Measurements from ENCODE around the gene SMURF1. TPM values are rescaled to one million over a fixed set of nuclear protein-coding genes. Genes with fewer than 3 reads are reported as not detected.

Gene SMURF1
- total RNA-seq, 4 donors from 2014 or later, result 25.3 to 47.5 (median 36.5) TPM

GRCh38 chr7:99112097-99112496 is 31.8 kb downstream of the SMURF1 start:
- DNase-seq, result no peak
- in situ Hi-C loops (cut with MboI; ENCODE audit: low pct_ligation_motif_present in 1 of 4, low pct_unique_long_range_greater_than_20kb in 1 of 4, low sequenced_read_pairs in 3 of 4) (no loop called here), intact Hi-C loops (cut with DNase I; ENCODE audit: low total_unique reads) (no loop called here)
- Histone ChIP-seq H3K27me3 (no peaks in the 10 kb centered on the region), H3K9me3 (no peaks in the 10 kb centered on the region), H3K4me1 (peaks cover 9 to 49% (median 20%) of the 10 kb centered on the region in 4 donors), H3K27ac (peak overlapping the region; percentile 49 to 68 (median 61)), H3K4me3 (no peak overlapping the region), H3K36me3 (no peaks in the 10 kb centered on the region)
- TF ChIP-seq POLR2A (IDR thresholded peaks at IDR 0.05), result no peak
- no peak for TF ChIP-seq CTCF (IDR thresholded peaks at IDR 0.05)
- TF ChIP-seq POLR2AphosphoS5 (IDR thresholded peaks at IDR 0.05), result no peak
- no peak for TF ChIP-seq EP300 (IDR thresholded peaks at IDR 0.05; ENCODE audit: low read depth)
- 0 to 26% methylated on average over 1 to 2 of the region's 2 CpGs for WGBS, 2 donors (ENCODE audit: low coverage in 1 of 2)

DNA sequence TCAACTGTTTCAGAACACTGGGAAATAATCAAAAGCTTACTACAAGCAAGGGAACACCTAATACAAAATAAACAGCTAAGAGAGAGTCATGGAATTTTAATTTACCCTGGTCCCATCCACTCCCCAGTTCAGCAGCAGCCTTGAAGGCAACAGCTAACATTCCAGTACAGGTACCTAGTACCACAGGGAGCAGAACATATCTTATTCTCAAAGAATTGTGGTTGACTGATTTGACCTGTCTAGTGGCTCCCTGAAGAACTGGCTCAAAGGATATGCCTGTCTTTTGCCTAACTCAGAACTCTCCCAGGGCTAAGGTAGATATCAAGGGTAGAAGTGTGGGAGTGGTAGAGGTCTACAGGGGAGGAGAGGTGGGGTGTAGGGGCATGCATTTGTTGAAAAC is 32.3 kb downstream of the SMURF1 start:
- intact Hi-C loops (cut with DNase I; ENCODE audit: low total_unique reads), result no loop called here
- Histone ChIP-seq H3K4me3 (no peak overlapping the region), H3K4me1 (peaks cover 9 to 53% (median 20%) of the 10 kb centered on the region in 4 donors), H3K27ac (peak overlapping the region; percentile 49 to 68 (median 61)), H3K9me3 (no peaks in the 10 kb centered on the region), H3K36me3 (no peaks in the 10 kb centered on the region), H3K27me3 (no peaks in the 10 kb centered on the region)
- TF ChIP-seq POLR2A (IDR thresholded peaks at IDR 0.05) (no peak), EP300 (IDR thresholded peaks at IDR 0.05; ENCODE audit: low read depth) (no peak), CTCF (IDR thresholded peaks at IDR 0.05) (no peak), POLR2AphosphoS5 (IDR thresholded peaks at IDR 0.05) (no peak)
- DNase-seq, result no peak
- in situ Hi-C loops (cut with MboI; ENCODE audit: low pct_ligation_motif_present in 1 of 4, low pct_unique_long_range_greater_than_20kb in 1 of 4, low sequenced_read_pairs in 3 of 4), result no loop called here

DNA sequence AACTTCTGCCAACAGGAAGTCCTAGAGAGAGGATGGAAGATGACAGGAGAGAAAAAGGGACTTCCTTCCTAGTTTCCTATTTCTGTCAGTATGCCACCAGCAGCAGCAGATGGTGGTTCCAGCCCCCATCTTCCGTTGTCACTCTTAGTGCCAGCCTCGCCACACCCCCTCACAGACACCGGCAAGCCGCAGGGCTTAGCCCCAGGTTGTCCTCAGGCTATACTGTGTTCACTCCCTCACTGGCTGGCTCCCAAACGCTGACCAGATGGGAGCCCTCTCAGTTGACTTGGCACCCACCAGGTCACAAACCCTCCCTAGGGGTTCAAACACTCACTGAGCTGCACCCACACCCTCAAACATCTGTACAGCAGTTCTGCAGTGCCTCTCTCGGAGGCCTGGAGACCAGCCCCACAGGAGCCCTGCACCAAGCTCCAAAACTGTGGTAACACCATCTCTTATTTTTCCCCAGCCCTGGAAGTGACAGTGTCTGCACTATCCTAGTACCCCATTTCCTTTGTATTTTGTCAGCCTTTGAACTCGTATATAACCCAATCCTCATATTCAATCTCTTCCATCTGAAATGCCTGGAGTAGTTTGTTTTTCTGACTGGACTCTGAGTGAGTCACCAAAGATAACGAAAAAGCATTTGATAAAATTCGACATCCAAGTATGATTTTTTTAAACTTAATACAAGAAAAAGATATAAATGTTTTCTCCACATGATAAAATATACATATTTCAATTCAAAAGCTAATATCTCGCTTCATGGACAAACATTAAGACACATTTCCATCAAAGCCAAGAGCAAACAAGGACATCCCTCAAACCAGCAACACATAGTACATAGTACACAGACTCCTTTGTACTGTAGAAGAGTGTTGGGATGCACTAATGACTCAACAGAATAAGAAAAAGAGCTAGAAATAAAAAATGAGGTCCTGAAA is 34.5 kb downstream of the SMURF1 start:
- H3K36me3 ChIP-seq, result no peaks in the 10 kb centered on the region
- H3K4me3 ChIP-seq, result no peak overlapping the region
- 63 to 75% methylated on average over 4 to 10 of the region's 10 CpGs for WGBS, 2 donors (ENCODE audit: low coverage in 1 of 2)
- in situ Hi-C loops (cut with MboI; ENCODE audit: low pct_ligation_motif_present in 1 of 4, low pct_unique_long_range_greater_than_20kb in 1 of 4, low sequenced_read_pairs in 3 of 4) (no loop called here), intact Hi-C loops (cut with DNase I; ENCODE audit: low total_unique reads) (no loop called here)
- no peak for DNase-seq
- H3K27ac ChIP-seq, result peak overlapping the region; percentile 26 to 64 (median 40)
- H3K27me3 ChIP-seq, result no peaks in the 10 kb centered on the region
- no peak for TF ChIP-seq EP300 (IDR thresholded peaks at IDR 0.05; ENCODE audit: low read depth)
- no peak for TF ChIP-seq CTCF (IDR thresholded peaks at IDR 0.05)
- no peak for TF ChIP-seq POLR2AphosphoS5 (IDR thresholded peaks at IDR 0.05)
- no peak for TF ChIP-seq POLR2A (IDR thresholded peaks at IDR 0.05)
- no peaks in the 10 kb centered on the region for H3K9me3 ChIP-seq
- peaks cover 9 to 48% (median 20%) of the 10 kb centered on the region in 4 donors for H3K4me1 ChIP-seq

- TF ChIP-seq POLR2A (IDR thresholded peaks at IDR 0.05), result no peak
- Histone ChIP-seq H3K9me3 (no peaks in the 10 kb centered on the region), H3K36me3 (no peaks in the 10 kb centered on the region), H3K4me3 (no peak overlapping the region), H3K4me1 (peaks cover 9 to 48% (median 20%) of the 10 kb centered on the region in 4 donors), H3K27ac (peak overlapping the region; percentile 26 to 64 (median 40)), H3K27me3 (no peaks in the 10 kb centered on the region)
- WGBS, 2 donors (ENCODE audit: low coverage in 1 of 2), result 62 to 66% methylated on average over 4 of the region's 4 CpGs
- in situ Hi-C loops (cut with MboI; ENCODE audit: low pct_ligation_motif_present in 1 of 4, low pct_unique_long_range_greater_than_20kb in 1 of 4, low sequenced_read_pairs in 3 of 4) (no loop called here), intact Hi-C loops (cut with DNase I; ENCODE audit: low total_unique reads) (no loop called here)
- no peak for DNase-seq
These were observed 35.3 kb downstream of the SMURF1 start for GRCh38 chr7:99108613-99109012.
